ENCODE measurements around the gene ROGDI.

Gene ROGDI

DNA sequence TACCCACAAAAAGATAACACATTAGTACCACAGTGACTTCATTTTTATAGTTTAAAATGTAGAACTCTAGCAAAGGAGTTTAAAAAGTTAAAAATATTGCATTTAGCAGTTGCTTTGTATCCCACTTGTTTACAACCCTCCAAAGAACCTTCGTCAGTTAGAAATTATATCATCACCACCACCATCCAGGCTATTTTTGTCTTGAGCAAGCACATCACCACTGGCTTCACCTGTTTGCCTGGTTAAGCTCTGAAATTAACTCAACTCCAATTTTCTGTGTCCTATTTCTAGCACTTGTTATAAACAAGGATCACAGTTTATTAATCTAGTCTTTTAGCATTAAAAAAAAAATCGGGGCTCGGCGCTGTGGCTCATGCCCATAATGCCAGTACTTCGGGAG, 38.6 kb upstream of the ROGDI start:
- no peak for TF ChIP-seq MYC (IDR thresholded peaks at IDR 0.05; ENCODE audit: low read depth, low read length)
- TF ChIP-seq, protein P1, sequence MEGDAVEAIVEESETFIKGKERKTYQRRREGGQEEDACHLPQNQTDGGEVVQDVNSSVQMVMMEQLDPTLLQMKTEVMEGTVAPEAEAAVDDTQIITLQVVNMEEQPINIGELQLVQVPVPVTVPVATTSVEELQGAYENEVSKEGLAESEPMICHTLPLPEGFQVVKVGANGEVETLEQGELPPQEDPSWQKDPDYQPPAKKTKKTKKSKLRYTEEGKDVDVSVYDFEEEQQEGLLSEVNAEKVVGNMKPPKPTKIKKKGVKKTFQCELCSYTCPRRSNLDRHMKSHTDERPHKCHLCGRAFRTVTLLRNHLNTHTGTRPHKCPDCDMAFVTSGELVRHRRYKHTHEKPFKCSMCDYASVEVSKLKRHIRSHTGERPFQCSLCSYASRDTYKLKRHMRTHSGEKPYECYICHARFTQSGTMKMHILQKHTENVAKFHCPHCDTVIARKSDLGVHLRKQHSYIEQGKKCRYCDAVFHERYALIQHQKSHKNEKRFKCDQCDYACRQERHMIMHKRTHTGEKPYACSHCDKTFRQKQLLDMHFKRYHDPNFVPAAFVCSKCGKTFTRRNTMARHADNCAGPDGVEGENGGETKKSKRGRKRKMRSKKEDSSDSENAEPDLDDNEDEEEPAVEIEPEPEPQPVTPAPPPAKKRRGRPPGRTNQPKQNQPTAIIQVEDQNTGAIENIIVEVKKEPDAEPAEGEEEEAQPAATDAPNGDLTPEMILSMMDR (IDR thresholded peaks at IDR 0.05; ENCODE audit: low read depth, low read length): no peak
- TF ChIP-seq, protein P2, sequence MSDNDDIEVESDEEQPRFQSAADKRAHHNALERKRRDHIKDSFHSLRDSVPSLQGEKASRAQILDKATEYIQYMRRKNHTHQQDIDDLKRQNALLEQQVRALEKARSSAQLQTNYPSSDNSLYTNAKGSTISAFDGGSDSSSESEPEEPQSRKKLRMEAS (IDR thresholded peaks at IDR 0.05; ENCODE audit: low read depth, low read length): no peak
- no peak for TF ChIP-seq POLR2A (IDR thresholded peaks at IDR 0.05; ENCODE audit: extremely low read depth, insufficient read length)
- H3K4me3 ChIP-seq (ENCODE audit: low read depth, low read length): no peak overlapping the region
- DNase-seq (ENCODE audit: low read depth): no peak

DNA sequence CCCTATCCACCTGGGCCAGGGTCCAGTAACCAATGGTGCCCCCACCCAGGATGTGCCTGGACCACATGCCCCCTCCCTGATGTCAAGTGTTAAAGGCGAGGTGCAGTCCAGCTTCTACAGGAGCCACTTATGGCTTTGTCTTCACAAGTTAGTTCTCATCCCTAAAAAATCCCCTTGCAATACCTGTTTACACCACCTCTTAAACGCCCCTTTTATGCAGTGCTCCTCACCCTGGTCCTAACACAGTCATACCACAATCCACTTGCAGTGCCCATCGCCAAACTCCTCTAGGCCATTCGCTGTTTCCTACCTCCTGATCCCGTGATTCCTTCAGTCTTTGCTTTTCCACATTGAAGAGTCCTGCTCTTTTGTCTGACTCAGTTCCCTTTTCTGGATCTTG, 37.5 kb upstream of the ROGDI start:
- DNase-seq (ENCODE audit: low read depth): no peak
- TF ChIP-seq, protein P1 (IDR thresholded peaks at IDR 0.05; ENCODE audit: low read depth, low read length): no peak
- TF ChIP-seq MYC (IDR thresholded peaks at IDR 0.05; ENCODE audit: low read depth, low read length): no peak
- no peak for TF ChIP-seq POLR2A (IDR thresholded peaks at IDR 0.05; ENCODE audit: extremely low read depth, insufficient read length)
- TF ChIP-seq, protein P2 (IDR thresholded peaks at IDR 0.05; ENCODE audit: low read depth, low read length): no peak
- H3K4me3 ChIP-seq (ENCODE audit: low read depth, low read length): no peak overlapping the region

DNA sequence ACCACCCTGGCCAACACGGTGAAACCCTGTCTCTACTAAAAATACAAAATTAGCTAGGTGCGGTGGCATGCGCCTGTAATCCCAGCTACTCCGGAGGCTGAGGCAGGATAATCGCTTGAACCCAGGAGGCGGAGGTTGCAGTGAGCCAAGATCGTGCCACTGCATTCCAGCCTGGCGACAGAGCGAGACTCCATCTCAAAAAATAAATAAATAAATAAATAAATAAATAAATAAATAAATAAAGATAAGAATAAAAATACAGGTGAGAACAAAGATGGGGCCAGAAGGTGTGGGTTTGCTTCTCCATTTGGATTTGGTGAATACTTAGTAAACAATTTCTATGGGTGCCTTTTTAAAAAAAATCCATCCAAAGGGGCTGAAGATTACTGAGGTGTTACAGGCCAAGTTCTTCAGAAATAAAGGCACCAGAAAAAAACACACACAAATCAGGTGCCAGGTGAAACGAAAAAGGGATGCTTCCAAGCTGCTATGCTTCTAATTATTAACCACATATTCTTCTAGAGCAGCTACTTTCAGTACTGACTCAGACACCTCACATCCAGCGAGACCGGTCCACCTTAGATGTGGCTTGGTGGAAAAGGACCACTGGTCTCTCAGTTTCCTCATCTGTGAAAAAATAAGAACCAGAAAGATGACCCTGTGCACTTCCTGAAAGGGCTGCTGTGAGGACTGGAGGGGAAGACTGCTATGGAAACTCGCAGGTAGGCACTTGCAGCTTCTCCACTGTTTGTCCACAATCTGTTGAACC, 35.5 kb upstream of the ROGDI start:
- H3K4me3 ChIP-seq (ENCODE audit: low read depth, low read length): no peak overlapping the region
- DNase-seq (ENCODE audit: low read depth): no peak
- TF ChIP-seq POLR2A (IDR thresholded peaks at IDR 0.05; ENCODE audit: extremely low read depth, insufficient read length): no peak
- no peak for TF ChIP-seq MYC (IDR thresholded peaks at IDR 0.05; ENCODE audit: low read depth, low read length)
- TF ChIP-seq, protein P2 (IDR thresholded peaks at IDR 0.05; ENCODE audit: low read depth, low read length): no peak
- TF ChIP-seq, protein P1 (IDR thresholded peaks at IDR 0.05; ENCODE audit: low read depth, low read length): no peak

DNA sequence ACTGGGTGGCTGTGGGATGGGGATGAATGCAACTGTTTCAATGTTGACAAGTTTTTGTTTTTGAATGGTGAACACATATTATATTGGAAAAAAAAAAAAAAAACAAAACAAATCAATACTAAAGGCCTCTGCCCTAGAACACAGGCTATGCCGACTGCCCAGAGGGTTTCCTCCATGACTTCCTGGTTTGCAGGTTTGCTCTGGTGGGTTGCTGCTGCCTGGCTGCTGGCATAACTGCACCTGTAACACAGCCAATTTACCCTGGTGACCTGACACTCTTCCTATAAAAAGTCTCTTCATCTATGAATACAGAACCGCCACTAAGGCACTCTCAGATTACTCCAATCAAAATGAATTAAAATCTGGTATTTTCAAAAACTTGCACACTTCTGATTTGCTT, 34.3 kb upstream of the ROGDI start:
- no peak overlapping the region for H3K4me3 ChIP-seq (ENCODE audit: low read depth, low read length)
- TF ChIP-seq, protein P2 (IDR thresholded peaks at IDR 0.05; ENCODE audit: low read depth, low read length): no peak
- no peak for TF ChIP-seq MYC (IDR thresholded peaks at IDR 0.05; ENCODE audit: low read depth, low read length)
- TF ChIP-seq POLR2A (IDR thresholded peaks at IDR 0.05; ENCODE audit: extremely low read depth, insufficient read length): no peak
- TF ChIP-seq, protein P1 (IDR thresholded peaks at IDR 0.05; ENCODE audit: low read depth, low read length): no peak
- no peak for DNase-seq (ENCODE audit: low read depth)

DNA sequence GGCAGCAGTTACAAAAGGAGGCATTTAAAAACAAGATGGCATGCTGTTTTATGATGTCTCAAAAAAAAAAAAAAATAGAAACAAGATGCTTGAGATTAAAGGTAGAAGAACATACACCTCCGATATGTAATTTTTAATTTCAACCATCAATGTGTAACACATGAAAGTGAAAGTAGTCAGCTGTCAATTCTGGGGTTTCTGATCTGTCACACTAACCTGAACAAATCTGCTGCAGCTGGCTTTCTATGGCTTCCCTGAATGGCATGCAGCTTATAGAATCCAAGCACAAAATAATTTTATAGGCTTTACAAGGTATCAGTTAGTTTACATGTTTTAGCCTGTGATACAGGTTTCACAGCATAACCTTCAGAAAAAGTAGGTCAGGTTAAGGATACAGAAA, 31.2 kb upstream of the ROGDI start:
- no peak overlapping the region for H3K4me3 ChIP-seq (ENCODE audit: low read depth, low read length)
- no peak for TF ChIP-seq POLR2A (IDR thresholded peaks at IDR 0.05; ENCODE audit: extremely low read depth, insufficient read length)
- TF ChIP-seq, protein P1 (IDR thresholded peaks at IDR 0.05; ENCODE audit: low read depth, low read length): no peak
- TF ChIP-seq, protein P2 (IDR thresholded peaks at IDR 0.05; ENCODE audit: low read depth, low read length): no peak
- no peak for TF ChIP-seq MYC (IDR thresholded peaks at IDR 0.05; ENCODE audit: low read depth, low read length)
- DNase-seq (ENCODE audit: low read depth): no peak
